ENCODE measurements around the gene NRGN. TPM values are rescaled to one million over a fixed set of nuclear protein-coding genes. Genes with fewer than 3 reads are reported as not detected.
A peak's percentile ranks its signal among the peaks of the same experiment; 100 is the strongest.

NRGN gene
- total RNA-seq, 4 donors from 2014 or later: 0.83 to 5.0 (median 1.5) TPM

DNA sequence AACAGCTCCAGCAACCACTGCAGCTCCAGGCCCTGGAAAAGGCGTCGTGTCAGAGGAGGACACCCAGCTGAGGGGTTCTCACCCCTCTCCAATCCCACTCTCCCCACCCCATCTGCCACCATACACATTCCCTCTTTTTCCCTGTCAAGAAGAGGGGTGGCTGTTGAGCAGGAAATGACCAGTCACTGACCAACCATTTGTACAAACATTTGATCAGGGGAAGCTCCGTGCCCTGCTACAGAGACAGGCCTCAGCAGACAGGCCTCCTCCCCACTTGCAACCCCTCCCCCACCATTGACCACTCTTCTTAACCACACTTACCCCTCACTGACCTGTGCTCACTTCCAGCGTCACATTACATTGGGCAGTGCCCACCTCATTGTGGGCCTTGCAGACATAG, 14.6 kb downstream of the NRGN start:
- Histone ChIP-seq H3K27me3 (peaks cover 4 to 74% (median 12%) of the 10 kb centered on the region in 4 donors), H3K4me3 (no peak overlapping the region), H3K27ac (peak overlapping the region in 1 of 4 donors; percentile 10), H3K9me3 (no peaks in the 10 kb centered on the region), H3K4me1 (peaks cover 20 to 53% (median 35%) of the 10 kb centered on the region in 3 donors), H3K36me3 (peaks cover 0 to 5% (median 0%) of the 10 kb centered on the region in 3 donors)
- DNase-seq: no peak
- no peak for TF ChIP-seq POLR2A (IDR thresholded peaks at IDR 0.05)
- TF ChIP-seq, protein P1, sequence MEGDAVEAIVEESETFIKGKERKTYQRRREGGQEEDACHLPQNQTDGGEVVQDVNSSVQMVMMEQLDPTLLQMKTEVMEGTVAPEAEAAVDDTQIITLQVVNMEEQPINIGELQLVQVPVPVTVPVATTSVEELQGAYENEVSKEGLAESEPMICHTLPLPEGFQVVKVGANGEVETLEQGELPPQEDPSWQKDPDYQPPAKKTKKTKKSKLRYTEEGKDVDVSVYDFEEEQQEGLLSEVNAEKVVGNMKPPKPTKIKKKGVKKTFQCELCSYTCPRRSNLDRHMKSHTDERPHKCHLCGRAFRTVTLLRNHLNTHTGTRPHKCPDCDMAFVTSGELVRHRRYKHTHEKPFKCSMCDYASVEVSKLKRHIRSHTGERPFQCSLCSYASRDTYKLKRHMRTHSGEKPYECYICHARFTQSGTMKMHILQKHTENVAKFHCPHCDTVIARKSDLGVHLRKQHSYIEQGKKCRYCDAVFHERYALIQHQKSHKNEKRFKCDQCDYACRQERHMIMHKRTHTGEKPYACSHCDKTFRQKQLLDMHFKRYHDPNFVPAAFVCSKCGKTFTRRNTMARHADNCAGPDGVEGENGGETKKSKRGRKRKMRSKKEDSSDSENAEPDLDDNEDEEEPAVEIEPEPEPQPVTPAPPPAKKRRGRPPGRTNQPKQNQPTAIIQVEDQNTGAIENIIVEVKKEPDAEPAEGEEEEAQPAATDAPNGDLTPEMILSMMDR (IDR thresholded peaks at IDR 0.05): no peak
- intact Hi-C loops (cut with DNase I): no loop called here
- 79 to 87% methylated on average over 4 of the region's 4 CpGs for WGBS, 2 donors

DNA sequence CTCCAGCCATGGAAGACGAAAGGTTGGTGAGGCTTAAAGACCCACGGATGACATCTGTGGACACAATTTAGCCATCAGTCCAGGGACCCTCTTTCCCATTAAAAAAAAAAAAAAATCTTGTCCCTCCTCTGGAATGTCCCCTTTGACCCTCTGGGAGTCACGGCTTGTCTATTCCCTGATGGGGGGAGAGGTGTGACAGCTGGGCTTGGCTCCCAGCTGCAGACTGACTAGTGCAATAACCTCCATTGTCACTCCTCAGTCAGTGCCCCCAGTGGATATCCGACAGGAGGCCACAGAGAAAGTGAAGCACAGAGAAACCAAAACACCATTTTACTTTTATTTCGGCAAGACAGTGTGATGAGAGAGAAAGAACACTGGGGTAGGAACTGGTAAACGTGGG, 15.0 kb downstream of the NRGN start:
- no peaks in the 10 kb centered on the region for H3K9me3 ChIP-seq
- peaks cover 6 to 74% (median 16%) of the 10 kb centered on the region in 4 donors for H3K27me3 ChIP-seq
- peaks cover 0 to 5% (median 0%) of the 10 kb centered on the region in 3 donors for H3K36me3 ChIP-seq
- H3K27ac ChIP-seq: no peak overlapping the region
- no peak for TF ChIP-seq POLR2A (IDR thresholded peaks at IDR 0.05)
- TF ChIP-seq, protein P1 (IDR thresholded peaks at IDR 0.05): no peak
- no peak overlapping the region for H3K4me3 ChIP-seq
- intact Hi-C loops (cut with DNase I): no loop called here
- 57 to 77% methylated on average over 5 to 6 of the region's 6 CpGs for WGBS, 2 donors
- no peak for DNase-seq
- H3K4me1 ChIP-seq: peaks cover 24 to 53% (median 37%) of the 10 kb centered on the region in 3 donors

DNA sequence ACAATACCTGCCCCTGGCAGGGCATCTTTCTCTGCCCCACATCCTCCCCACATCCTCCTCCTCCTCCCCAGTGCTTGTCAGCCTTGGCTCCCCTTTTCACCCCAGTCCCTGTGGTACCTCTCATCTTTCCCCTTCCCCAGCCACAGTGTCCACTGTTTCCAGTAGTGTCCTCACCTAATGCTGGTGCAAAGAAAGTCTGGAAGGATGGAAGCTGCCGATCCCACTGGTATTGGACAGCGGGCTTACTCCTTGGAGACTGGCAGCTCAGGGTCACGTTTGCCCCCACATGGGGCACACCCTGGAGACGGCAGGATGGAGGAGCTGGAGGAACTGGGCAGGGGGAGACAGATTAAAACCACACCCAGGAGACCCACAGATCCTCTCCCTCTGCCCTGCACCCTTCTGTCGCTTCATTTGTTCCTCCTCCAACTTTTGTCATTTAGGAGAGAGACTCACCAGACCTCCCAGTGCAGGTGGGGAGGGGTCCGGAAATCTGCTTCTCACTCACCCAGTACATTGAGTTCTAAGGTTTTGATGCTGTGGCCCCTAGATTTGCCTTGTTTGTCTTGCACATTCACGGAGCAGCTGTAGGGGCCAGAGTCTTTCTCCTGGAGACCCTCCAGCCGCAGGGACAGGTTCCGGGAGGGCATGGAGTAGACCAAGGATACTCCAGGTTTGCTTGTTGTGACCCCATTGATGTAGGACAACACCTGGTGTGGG, 16.5 kb downstream of the NRGN start:
- Histone ChIP-seq H3K9me3 (no peaks in the 10 kb centered on the region), H3K27me3 (peaks cover 6 to 80% (median 24%) of the 10 kb centered on the region in 4 donors), H3K4me3 (no peak overlapping the region), H3K27ac (no peak overlapping the region), H3K4me1 (peaks cover 32 to 67% (median 36%) of the 10 kb centered on the region in 3 donors), H3K36me3 (peaks cover 0 to 5% (median 0%) of the 10 kb centered on the region in 3 donors)
- DNase-seq: no peak
- intact Hi-C loops (cut with DNase I): no loop called here
- TF ChIP-seq, protein P1 (IDR thresholded peaks at IDR 0.05): no peak
- 55 to 64% methylated on average over 5 to 9 of the region's 9 CpGs for WGBS, 2 donors

DNA sequence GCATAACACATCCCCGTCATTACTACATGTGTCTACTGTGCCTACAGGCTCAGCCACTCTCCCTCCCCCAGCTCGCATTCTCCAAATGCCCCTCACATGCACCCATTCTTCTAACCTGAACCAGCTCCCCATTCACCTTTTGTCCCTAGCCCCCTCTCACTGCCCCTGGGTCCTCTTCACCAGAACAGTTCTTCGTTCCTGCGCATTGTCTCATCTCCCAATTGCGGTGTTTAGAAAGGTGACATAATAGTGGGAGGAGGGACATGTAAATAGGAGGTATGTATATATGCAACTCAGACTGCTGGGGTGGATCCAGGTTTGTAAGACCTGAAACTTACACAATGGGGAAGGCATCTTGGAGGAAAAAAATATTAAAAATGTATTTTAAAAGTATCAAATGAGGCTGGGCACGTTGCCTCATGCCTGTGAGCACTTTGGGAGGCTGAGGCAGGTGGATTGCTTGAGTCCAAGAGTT, 17.0 kb downstream of the NRGN start:
- peaks cover 0 to 5% (median 0%) of the 10 kb centered on the region in 3 donors for H3K36me3 ChIP-seq
- TF ChIP-seq, protein P1 (IDR thresholded peaks at IDR 0.05): no peak
- no peak for TF ChIP-seq POLR2A (IDR thresholded peaks at IDR 0.05)
- H3K27me3 ChIP-seq: peaks cover 6 to 80% (median 25%) of the 10 kb centered on the region in 4 donors
- no peak overlapping the region for H3K4me3 ChIP-seq
- DNase-seq: no peak
- H3K4me1 ChIP-seq: peaks cover 28 to 69% (median 33%) of the 10 kb centered on the region in 3 donors
- WGBS, 2 donors: 33 to 43% methylated on average over 6 of the region's 6 CpGs
- intact Hi-C loops (cut with DNase I): no loop called here
- H3K27ac ChIP-seq: no peak overlapping the region
- H3K9me3 ChIP-seq: no peaks in the 10 kb centered on the region

DNA sequence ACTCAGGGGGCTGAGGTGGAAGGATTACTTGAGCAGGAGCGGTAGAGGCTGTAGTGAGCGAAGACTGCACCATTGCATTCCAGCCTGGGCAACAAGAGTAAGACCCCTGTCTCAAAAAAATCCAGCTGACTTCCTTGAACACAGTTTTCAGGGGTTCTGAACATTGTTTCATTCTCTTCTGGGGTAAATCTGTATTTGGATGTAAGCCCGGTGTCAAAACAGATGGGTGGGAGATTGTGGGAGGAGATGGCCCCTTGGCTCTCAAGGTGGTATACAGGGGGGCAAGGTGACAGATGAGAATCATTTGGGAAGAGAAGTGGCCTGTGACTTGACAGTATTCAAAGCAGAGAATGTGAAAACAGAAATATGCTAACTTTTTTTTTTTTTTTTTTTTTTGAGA, 17.6 kb downstream of the NRGN start:
- WGBS, 2 donors: 57 to 72% methylated on average over 2 to 3 of the region's 3 CpGs
- intact Hi-C loops (cut with DNase I): no loop called here
- no peaks in the 10 kb centered on the region for H3K9me3 ChIP-seq
- DNase-seq: no peak
- H3K27ac ChIP-seq: no peak overlapping the region
- peaks cover 28 to 69% (median 31%) of the 10 kb centered on the region in 3 donors for H3K4me1 ChIP-seq
- TF ChIP-seq POLR2A (IDR thresholded peaks at IDR 0.05): no peak
- TF ChIP-seq, protein P1 (IDR thresholded peaks at IDR 0.05): no peak
- H3K36me3 ChIP-seq: peaks cover 0 to 5% (median 0%) of the 10 kb centered on the region in 3 donors
- H3K27me3 ChIP-seq: peaks cover 6 to 80% (median 24%) of the 10 kb centered on the region in 4 donors
- H3K4me3 ChIP-seq: no peak overlapping the region
